ENCODE results near the gene PLEKHH1. TPM values are rescaled to one million over a fixed set of nuclear protein-coding genes. Genes with fewer than 3 reads are reported as not detected.

Gene PLEKHH1
- polyA plus RNA-seq, 3 donors, result 0.23 TPM; not detected in 2

DNA sequence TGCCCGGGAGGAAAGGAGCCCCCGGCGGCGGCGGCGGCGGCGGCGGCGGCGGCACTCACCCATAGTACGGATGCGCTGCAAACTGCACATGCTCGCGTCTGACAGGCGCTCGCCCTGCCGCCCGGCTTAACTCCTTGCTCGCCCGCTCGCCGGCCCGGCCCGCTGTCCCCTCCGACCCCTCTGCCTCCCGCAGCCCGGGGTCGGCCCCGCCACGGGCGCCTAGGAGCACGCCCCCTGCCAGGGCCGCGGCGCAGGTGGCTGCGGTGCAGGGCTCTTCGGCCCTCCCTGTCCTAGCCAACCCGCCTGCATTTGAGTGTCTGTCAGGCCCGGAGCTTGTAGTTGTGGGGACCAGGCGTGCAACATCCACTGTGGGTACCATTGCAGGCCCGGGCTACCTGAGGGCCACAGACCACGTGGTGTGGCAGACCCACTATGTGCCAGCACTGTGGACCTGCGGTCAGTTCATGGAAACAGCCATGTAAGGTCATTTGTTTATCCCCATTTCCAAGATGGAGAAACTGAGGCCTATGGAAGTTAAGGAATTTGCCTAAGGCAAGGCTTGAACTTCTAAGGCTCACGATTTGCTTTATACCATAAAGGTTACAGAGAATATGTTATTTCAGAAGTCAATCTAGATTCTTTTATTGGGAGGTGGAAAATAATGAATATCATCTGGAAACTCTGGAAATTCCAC, 17.6 kb upstream of the PLEKHH1 start:
- H3K27ac ChIP-seq (ENCODE audit: low read depth in 1 of 2, low read length in 2 of 2), result no peak overlapping the region
- no peaks in the 10 kb centered on the region for H4K20me1 ChIP-seq (ENCODE audit: insufficient read depth, low read length)
- H3K9ac ChIP-seq (ENCODE audit: insufficient read depth, low read length, poor library complexity, severe bottlenecking), result peak overlapping the region; percentile 72
- no peaks in the 10 kb centered on the region for H3K9me3 ChIP-seq (replicated peaks in 1 of 2; ENCODE audit: control insufficient read depth in 1 of 2, insufficient read depth in 1 of 2, low read length in 2 of 2)
- peaks cover 11 to 43% (median 28%) of the 10 kb centered on the region in 3 donors for H3K27me3 Mint-ChIP-seq (ENCODE audit: low read depth in 3 of 3)
- peaks cover 0 to 8% of the 10 kb centered on the region in 2 donors for H3K27me3 ChIP-seq (ENCODE audit: control insufficient read depth in 2 of 2, insufficient read depth in 2 of 2, low read length in 2 of 2)
- peak overlapping the region; percentile 83 for H3K4me2 ChIP-seq (replicated peaks; ENCODE audit: extremely low read depth, low read length, poor library complexity, severe bottlenecking)
- peaks cover 25 to 44% of the 10 kb centered on the region in 2 donors for H3K4me1 ChIP-seq (ENCODE audit: control insufficient read depth in 1 of 2, insufficient read depth in 2 of 2, low read length in 2 of 2)
- H3K36me3 Mint-ChIP-seq, result no peaks in the 10 kb centered on the region
- peak overlapping the region; percentile 1 to 78 (median 69) for H3K4me3 ChIP-seq (replicated peaks in 1 of 3; ENCODE audit: low read depth in 2 of 3, low read length in 3 of 3)
- H3K36me3 ChIP-seq (replicated peaks in 1 of 2; ENCODE audit: control insufficient read depth in 1 of 2, insufficient read depth in 2 of 2, low read length in 2 of 2), result no peaks in the 10 kb centered on the region
- peaks cover 47% of the 10 kb centered on the region for H3K4me1 Mint-ChIP-seq
- H3K79me2 ChIP-seq (ENCODE audit: insufficient read depth, low read length), result no peaks in the 10 kb centered on the region
- H3K9me3 Mint-ChIP-seq, result no peaks in the 10 kb centered on the region
- WGBS (ENCODE audit: insufficient coverage), result 6% methylated on average over 44 of the region's 45 CpGs
- intact Hi-C loops (cut with micrococcal nuclease), result no loop called here
- DNase-seq, result no peak
- TF ChIP-seq, protein P1, sequence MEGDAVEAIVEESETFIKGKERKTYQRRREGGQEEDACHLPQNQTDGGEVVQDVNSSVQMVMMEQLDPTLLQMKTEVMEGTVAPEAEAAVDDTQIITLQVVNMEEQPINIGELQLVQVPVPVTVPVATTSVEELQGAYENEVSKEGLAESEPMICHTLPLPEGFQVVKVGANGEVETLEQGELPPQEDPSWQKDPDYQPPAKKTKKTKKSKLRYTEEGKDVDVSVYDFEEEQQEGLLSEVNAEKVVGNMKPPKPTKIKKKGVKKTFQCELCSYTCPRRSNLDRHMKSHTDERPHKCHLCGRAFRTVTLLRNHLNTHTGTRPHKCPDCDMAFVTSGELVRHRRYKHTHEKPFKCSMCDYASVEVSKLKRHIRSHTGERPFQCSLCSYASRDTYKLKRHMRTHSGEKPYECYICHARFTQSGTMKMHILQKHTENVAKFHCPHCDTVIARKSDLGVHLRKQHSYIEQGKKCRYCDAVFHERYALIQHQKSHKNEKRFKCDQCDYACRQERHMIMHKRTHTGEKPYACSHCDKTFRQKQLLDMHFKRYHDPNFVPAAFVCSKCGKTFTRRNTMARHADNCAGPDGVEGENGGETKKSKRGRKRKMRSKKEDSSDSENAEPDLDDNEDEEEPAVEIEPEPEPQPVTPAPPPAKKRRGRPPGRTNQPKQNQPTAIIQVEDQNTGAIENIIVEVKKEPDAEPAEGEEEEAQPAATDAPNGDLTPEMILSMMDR (IDR thresholded peaks at IDR 0.05), result no peak
- peak overlapping the region; percentile 93 for H2AFZ ChIP-seq (ENCODE audit: insufficient read depth, low read depth, low read length, poor library complexity, severe bottlenecking)
- no peak overlapping the region for H3K27ac Mint-ChIP-seq
- peak overlapping the region; percentile 67 to 80 for H3K4me3 Mint-ChIP-seq

DNA sequence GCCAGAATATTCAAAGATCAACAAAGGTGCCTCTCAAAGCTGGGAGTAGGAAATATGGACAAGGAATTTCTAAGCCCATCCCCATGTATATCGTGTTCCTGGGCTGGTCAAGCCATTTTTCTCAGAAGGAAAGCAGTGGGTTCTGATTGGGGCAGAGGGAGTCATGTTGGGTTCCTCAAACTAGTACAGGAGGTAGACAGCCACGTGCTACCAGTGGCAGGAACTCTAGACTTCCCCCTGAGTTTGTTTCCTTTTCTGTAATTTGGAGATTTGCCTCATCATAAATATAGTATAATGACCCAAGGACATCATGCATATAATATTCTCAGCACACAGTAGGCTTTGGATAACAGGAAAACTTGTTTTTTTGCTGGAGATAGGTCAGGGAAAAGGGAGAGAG, 16.4 kb upstream of the PLEKHH1 start:
- peak in 2 of 3 donors; percentile 53 to 60 for DNase-seq
- no CpG with 5 or more reads among the region's 2 CpGs for WGBS (ENCODE audit: insufficient coverage)
- no peak overlapping the region for H3K4me3 ChIP-seq (replicated peaks in 1 of 3; ENCODE audit: low read depth in 2 of 3, low read length in 3 of 3)
- no peak overlapping the region for H3K4me2 ChIP-seq (replicated peaks; ENCODE audit: extremely low read depth, low read length, poor library complexity, severe bottlenecking)
- peaks cover 0 to 8% of the 10 kb centered on the region in 2 donors for H3K27me3 ChIP-seq (ENCODE audit: control insufficient read depth in 2 of 2, insufficient read depth in 2 of 2, low read length in 2 of 2)
- no peak overlapping the region for H3K27ac ChIP-seq (ENCODE audit: low read depth in 1 of 2, low read length in 2 of 2)
- H2AFZ ChIP-seq (ENCODE audit: insufficient read depth, low read depth, low read length, poor library complexity, severe bottlenecking), result no peak overlapping the region
- intact Hi-C loops (cut with micrococcal nuclease), result no loop called here
- H3K9me3 Mint-ChIP-seq, result no peaks in the 10 kb centered on the region
- H3K9ac ChIP-seq (ENCODE audit: insufficient read depth, low read length, poor library complexity, severe bottlenecking), result no peak overlapping the region
- peak overlapping the region in 1 of 7 donors; percentile 40 for H3K27ac Mint-ChIP-seq
- no peaks in the 10 kb centered on the region for H3K9me3 ChIP-seq (replicated peaks in 1 of 2; ENCODE audit: control insufficient read depth in 1 of 2, insufficient read depth in 1 of 2, low read length in 2 of 2)
- no peaks in the 10 kb centered on the region for H3K36me3 ChIP-seq (replicated peaks in 1 of 2; ENCODE audit: control insufficient read depth in 1 of 2, insufficient read depth in 2 of 2, low read length in 2 of 2)
- H3K4me3 Mint-ChIP-seq, result peak overlapping the region; percentile 67 to 80
- peaks cover 30 to 48% of the 10 kb centered on the region in 2 donors for H3K4me1 ChIP-seq (ENCODE audit: control insufficient read depth in 1 of 2, insufficient read depth in 2 of 2, low read length in 2 of 2)
- TF ChIP-seq, protein P1 (IDR thresholded peaks at IDR 0.05), result no peak
- H3K79me2 ChIP-seq (ENCODE audit: insufficient read depth, low read length), result no peaks in the 10 kb centered on the region
- H3K4me1 Mint-ChIP-seq, result peaks cover 50% of the 10 kb centered on the region
- peaks cover 17 to 36% (median 29%) of the 10 kb centered on the region in 3 donors for H3K27me3 Mint-ChIP-seq (ENCODE audit: low read depth in 3 of 3)
- no peaks in the 10 kb centered on the region for H3K36me3 Mint-ChIP-seq
- no peaks in the 10 kb centered on the region for H4K20me1 ChIP-seq (ENCODE audit: insufficient read depth, low read length)

Data from CD14-positive monocyte (primary cell).